Measurements from ENCODE around the gene LRRFIP1. TPM values are rescaled to one million over a fixed set of nuclear protein-coding genes. Genes with fewer than 3 reads are reported as not detected.

LRRFIP1 gene
- total and polyA plus RNA-seq, 2 of the 13 experiments (the other 11 are each of a cell fraction or from before 2014, with no cell fraction given), result 15.9 to 40.5 TPM

- TF ChIP-seq ZSCAN25 (CRISPR knock-in tag; IDR thresholded peaks at IDR 0.05), result no peak
- no peak for TF ChIP-seq ZNF678 (CRISPR knock-in tag; IDR thresholded peaks at IDR 0.05)
- no peak for TF ChIP-seq PRMT3 (CRISPR knock-in tag; IDR thresholded peaks at IDR 0.05; ENCODE audit: borderline replicate concordance, low read depth)
- TF ChIP-seq PHF21A (CRISPR knock-in tag; IDR thresholded peaks at IDR 0.05), result peak; percentile 29; the same call in 1 of the 2 replicates
- TF ChIP-seq MTF1 (CRISPR knock-in tag; IDR thresholded peaks at IDR 0.05), result no peak
- no peak for TF ChIP-seq HNRNPH1 (optimal IDR thresholded peaks at IDR 0.05; ENCODE audit: low read depth, low read length)
- no peak for TF ChIP-seq NCOR1 (IDR thresholded peaks at IDR 0.05; ENCODE audit: borderline replicate concordance, low read length)
- TF ChIP-seq ZNF513 (CRISPR knock-in tag; conservative IDR thresholded peaks at IDR 0.05), result no peak
- no peak for TF ChIP-seq MBD4 (IDR thresholded peaks at IDR 0.05; ENCODE audit: borderline replicate concordance, low read length)
- TF ChIP-seq NFYB (CRISPR knock-in tag; IDR thresholded peaks at IDR 0.05), result no peak
- TF ChIP-seq ZMYM2 (CRISPR knock-in tag; IDR thresholded peaks at IDR 0.05), result no peak
- TF ChIP-seq PLRG1 (conservative IDR thresholded peaks at IDR 0.05), result no peak
- TF ChIP-seq SIN3B (IDR thresholded peaks at IDR 0.05; ENCODE audit: low read length), result no peak
- TF ChIP-seq MAFG (CRISPR knock-in tag; IDR thresholded peaks at IDR 0.05), result no peak
- no peak for TF ChIP-seq ZNF33A (CRISPR knock-in tag; IDR thresholded peaks at IDR 0.05; ENCODE audit: borderline replicate concordance)
- no peak for TF ChIP-seq ETV5 (CRISPR knock-in tag; IDR thresholded peaks at IDR 0.05; ENCODE audit: borderline replicate concordance)
- peak; percentile 45 for TF ChIP-seq PAXIP1 (CRISPR knock-in tag; conservative IDR thresholded peaks at IDR 0.05)
- no peak for TF ChIP-seq ESRRA (CRISPR knock-in tag; IDR thresholded peaks at IDR 0.05; ENCODE audit: low read depth)
- TF ChIP-seq ZNF281 (CRISPR knock-in tag; IDR thresholded peaks at IDR 0.05; ENCODE audit: borderline replicate concordance), result no peak
- TF ChIP-seq STAT5B (CRISPR knock-in tag; IDR thresholded peaks at IDR 0.05), result no peak
- TF ChIP-seq THRA (CRISPR knock-in tag; IDR thresholded peaks at IDR 0.05; ENCODE audit: borderline replicate concordance), result peak; percentile 44; the same call in 1 of the 2 replicates
Observed at GRCh38 chr2:237774811-237775553, 147.6 kb downstream of the LRRFIP1 start (continued).

All from HepG2 (cell line).